Activated T-cell treated with anti-CD3 and anti-CD28 coated beads for 48 hours (primary cell): ENCODE results near the gene HDAC7.

ENCODE experiments used
- DNase-seq: peaks from one replicate; pipeline ENCODE4 v3.0.0-alpha.2; 2020; ENCODE audit warnings: low read depth

Gene HDAC7

DNA sequence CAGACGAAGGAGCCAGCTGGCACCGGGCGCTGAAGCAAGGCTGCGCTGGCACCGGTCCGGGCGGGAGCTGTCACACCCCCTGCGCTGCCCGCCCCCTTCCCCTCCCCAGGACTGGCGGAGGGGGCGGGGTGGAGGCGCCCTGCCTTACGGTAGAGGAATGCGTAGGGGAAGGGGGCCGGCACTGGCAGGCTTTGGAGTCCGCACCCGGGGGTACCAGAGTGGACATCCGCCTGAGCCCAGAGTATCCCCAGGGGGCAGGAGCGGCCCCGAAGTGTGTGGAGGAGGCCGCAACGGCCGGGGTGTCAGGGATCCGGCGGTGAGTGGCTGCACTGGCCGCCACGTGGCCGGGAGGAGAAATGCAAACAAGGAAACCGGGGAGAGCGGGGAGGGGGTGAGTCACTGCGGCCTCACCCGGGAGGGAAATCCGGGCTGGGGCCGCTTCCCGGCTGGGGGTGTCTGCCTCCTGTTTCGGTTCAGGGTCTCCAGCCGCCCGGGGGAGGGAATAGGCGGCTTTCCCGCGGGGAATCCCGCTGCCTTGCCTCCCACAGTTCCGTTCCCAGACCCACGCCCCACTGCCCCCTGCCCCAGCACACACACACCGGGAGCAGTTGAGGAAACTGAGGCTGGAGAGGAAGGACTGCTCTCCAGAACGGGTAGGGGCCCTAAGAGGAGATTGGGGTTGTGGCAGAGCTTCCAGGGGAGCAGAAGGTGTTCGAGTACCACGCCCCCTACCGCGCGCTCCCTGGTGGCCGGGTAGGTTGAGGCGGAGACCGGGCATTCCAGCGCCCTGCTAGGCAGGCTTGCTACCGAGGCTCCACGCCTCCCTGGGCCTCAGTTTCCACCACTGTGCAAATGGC lies 60.6 kb downstream of the HDAC7 start, which contains the start of gene RAPGEF3:
TSS of gene RAPGEF3 (minus strand) at position 47 of the 857 bp plus-strand sequence. CDS start 324 bp downstream, outside the sequence.
- peak; percentile 61 for DNase-seq

DNA sequence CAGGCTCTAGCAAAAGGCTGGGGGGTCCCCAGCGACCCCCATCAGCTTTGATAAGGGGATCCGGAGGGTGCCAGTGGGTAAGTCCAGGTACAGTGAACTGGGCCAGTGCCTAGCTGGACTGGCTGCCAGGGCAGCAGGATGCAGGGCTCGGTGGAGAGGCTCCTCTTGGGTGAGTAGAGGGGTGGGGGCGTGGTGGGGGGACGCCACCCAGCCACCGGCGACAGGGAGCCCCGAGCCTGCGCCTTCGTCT lies 61.2 kb downstream of the HDAC7 start:
- no peak for DNase-seq

DNA sequence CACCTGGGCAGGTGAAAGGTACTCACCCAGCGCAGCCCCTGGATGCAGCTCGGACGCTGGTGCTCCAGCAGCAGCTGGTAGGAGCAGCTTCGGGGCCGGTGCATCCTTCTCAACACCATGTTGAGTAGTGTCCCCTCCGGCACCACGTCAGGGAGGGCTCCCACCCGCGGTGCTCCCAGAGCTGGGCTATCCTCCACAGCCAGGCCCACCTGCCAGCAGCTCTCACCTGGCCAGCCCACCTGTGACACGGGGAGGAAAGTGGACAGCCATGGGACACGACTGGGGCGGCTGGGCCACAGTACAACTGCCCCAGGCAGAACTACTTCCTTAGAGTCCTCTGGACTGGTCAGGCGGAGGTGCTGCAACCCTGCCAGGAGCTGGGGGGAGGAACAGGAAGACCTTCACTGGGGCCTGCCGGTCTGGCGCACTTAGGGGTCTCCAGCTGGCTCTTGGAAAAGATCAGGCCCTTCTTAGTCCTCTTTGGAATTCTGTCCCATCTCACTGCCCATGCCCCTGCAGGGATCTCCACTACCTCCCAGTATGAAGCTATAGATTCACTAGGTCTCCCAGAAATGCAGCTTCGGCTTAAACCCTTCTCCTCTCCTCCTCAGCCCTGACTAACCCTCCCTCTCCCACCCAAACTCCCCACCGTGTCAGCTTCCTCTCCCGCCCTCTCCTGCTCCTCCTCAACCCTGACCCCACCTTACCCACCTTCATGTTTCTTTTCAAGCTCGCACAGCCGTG lies 61.7 kb downstream of the HDAC7 start:
- DNase-seq: no peak

GRCh38 chr12:47757364-47757839 lies 62.3 kb downstream of the HDAC7 start:
- DNase-seq: no peak

GRCh38 chr12:47755655-47756562 lies 63.8 kb downstream of the HDAC7 start:
- DNase-seq: no peak

DNA sequence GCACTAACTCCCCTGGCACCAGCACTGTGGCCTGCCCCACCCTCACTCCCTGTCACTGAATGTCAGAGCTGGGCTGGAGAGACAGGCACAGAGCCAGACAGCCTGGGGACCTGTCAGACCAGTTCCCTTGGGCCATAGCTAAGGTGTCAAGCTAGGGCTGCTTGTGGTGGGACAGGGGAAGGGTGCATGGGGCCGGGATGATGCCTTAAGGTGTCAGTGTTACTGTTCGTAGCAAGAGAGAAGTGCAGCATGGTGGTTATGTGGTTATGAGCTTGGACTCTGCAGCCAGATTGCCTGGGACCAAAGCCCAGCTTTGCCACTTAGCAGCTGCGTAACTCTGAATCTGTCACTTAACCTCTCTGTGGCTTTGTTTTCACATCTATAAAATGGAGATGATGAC lies 64.8 kb downstream of the HDAC7 start:
- DNase-seq: no peak

GRCh38 chr12:47754126-47754525 lies 65.6 kb downstream of the HDAC7 start:
- no peak for DNase-seq

DNA sequence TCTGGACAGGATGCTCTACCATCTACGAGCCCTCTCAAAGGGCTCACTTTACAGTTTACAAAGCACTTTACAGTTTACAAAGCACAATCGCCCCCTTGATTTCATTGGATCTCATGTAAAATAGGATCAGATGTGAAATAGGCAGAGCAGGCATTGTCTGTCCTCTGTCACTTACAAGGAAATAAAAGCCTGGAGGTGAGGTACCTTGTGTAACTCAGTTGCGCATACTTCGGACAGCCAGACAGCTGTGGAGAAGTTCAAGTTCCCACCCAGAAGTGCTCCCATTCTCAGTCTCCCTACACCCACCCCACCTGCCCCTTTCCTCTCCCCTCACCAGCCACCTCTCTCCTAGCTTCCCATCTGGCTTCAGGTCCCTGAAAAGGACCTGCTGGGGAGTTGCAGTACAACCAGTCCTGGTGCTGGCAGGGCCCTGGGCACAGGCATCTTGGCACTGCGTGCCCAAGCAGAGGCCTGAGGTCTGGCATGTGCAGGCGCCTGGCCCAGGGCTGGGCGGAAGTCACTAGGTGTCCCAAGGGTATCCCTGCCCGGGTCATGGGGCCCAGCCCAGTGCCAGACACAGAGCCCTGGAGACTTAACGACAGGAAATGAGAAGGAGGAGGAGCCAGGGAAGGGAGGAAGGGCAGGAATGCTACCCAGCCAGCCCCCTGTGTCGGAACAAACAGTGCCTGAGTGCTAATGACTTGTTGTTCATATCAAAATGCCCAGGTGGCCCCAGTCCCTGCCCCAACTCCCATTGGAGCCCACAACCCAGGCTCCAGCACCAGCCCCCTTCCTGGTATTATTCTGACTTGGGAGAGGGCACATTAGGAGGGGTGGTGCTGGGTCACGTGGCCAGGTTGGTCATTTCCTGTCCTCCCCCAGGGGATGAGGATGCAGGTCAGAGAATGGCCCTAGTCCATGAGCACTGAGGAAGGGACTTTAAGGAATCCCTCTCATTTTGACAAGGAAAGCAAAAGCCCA lies 66.4 kb downstream of the HDAC7 start:
- DNase-seq: no peak

DNA sequence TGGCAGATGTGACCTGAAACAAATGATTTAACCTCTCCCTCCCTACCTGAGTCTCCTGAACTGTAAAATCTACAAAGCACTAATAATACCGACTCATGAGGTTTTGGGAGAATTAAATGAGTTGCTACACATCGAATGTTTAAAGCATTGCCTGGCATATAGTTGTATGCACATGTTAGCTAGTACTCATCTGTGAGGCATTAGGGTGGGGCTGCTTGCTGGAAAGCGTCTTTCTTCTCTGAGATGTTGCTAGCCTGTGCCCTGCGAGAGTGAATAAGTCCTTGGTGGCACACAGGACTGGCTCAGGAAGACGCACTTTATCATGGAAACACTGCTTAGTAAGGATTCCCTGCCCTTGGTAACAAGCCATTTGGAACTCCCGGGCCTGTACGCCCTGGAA lies 67.2 kb downstream of the HDAC7 start:
- no peak for DNase-seq

- no peak for DNase-seq
Observed at GRCh38 chr12:47752121-47752520, 67.6 kb downstream of the HDAC7 start.

DNA sequence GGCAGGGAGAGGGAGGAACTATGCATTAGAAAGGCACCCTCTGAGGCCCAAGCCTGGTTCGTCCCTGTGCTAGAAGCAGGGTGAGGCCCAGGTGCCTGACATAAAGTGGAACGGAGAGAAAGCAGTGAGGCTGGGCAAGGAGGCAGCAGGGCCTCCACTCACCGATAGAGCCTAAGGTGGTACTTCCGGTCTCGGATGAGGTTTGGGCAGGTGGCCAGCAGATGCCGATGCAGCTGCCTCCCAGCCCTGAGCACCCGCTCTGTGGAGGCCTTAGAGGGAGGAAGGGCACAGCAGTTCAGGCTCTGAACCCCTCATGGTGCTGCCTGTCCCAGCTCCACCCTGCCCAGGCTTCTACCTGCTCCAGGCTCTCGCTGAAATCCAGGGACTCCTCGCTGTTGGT lies 68.1 kb downstream of the HDAC7 start:
- no peak for DNase-seq

GRCh38 chr12:47750916-47751470 lies 68.7 kb downstream of the HDAC7 start:
- DNase-seq: no peak

GRCh38 chr12:47750229-47750798 lies 69.4 kb downstream of the HDAC7 start:
- no peak for DNase-seq

DNA sequence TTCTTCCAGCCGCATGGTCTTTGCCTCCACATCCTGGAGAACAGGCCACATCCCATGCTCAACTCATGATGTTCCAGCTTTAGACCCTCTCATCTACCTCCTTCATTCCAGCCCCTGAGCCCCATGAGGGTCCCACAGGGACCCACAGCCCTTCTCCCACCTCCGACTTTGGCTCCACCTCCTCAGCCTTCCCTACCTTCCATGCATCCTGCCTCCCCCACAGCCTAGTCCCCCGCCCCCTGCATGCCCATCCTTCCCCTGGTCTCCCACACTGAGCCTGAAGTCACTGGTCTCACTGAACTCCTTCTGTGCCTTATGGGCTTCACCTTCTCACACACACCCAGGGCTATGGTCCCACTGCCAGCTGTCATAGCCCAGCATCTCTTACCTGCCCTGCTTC lies 70.8 kb downstream of the HDAC7 start:
- no peak for DNase-seq

DNA sequence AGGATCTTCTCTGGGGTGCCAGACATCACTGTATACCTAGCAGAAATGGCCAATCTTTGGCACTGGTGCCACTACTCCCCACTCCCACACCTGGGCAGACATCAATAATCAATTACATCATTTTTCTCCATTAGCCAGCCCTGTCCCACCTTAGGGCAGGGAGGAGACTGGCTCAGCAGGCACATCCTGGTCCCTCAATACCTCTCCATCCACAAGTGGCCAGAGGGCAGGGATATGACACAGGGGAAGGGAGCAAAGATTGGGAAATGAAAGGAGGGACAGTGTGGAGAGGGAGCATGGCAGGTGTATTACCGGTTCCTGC lies 71.2 kb downstream of the HDAC7 start:
- no peak for DNase-seq

DNA sequence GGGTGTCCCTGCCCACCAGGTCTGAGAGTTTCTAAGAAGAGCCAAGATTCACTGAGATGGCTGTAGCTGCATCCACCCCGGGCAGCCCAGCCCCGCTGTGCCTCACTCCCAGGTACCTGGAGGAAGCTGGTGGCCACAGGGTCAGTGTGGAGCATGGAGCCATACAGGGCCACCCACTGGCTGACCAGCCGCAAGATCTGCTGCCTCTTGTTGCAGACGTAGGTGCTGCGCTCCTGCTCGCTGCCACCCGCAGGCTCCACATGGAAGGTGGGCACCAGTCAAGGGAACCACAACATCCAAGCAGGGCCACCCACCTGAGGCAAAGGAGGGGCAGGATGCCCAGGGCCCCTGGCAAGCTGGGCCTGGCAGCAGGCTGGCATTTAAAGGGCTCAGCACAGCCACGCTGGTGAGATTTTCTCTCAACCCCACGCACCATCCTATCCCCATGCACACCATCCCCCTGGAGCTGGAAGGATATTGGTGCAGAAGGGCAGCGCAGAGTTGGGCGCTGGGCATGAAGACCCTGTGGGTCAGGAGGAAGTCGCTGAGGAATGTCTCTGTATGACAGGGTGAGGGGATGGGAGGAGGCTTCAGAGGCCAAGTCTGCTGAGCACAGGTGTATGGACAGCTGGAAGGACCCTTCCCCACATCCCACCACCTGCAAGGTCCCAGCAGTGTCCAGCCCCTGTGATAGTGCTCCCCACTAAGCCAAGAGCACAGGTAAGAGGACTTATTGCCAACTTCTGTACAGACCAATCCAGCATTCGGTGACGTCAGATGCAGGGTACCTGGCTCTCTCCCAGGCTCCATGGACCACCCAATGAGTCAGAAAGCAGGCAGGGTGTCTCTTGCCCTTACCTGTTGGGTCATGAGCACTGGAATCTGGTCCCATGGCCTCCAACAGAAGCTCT lies 71.9 kb downstream of the HDAC7 start:
- no peak for DNase-seq

- DNase-seq: no peak
Observed at GRCh38 chr12:47747126-47747525, 72.6 kb downstream of the HDAC7 start.

GRCh38 chr12:47746523-47746922 lies 73.2 kb downstream of the HDAC7 start:
- DNase-seq: no peak

DNA sequence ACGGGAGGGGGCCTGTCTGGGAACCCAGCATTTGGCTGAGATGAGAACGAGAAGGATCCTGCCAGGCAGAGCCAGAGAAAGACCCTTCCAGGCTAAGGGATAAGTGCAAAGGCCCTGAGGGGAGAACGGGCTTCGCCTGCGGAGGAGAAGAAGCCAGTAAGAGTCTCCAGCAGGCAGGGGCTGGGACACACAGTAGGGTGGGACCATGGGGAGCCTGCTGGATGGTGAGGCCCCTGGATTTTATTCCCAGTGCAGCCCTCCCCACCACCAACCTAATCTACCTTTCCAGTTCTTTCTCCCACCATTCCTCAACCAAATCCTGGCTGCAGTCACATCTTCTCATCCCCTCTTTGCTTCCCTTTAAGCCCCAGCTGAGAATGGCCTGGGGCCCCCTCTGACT lies 73.6 kb downstream of the HDAC7 start:
- no peak for DNase-seq
